Stimulated activated CD8-positive, alpha-beta memory T cell treated with anti-CD3 and anti-CD28 coated beads, Interleukin-4, amount 100 ng/mL, for 24 hours (primary cell): ENCODE results near the gene MEX3A.
"Not testable (repeated sequence)": the region's sequence is repeated elsewhere in the genome, so short reads cannot be mapped to it uniquely, and the experiment has no call there.

Experiments
- DNase-seq: peaks from one replicate; pipeline ENCODE4 v3.0.0-alpha.2; 2020; ENCODE audit warnings: low read depth

The MEX3A gene, protein sequence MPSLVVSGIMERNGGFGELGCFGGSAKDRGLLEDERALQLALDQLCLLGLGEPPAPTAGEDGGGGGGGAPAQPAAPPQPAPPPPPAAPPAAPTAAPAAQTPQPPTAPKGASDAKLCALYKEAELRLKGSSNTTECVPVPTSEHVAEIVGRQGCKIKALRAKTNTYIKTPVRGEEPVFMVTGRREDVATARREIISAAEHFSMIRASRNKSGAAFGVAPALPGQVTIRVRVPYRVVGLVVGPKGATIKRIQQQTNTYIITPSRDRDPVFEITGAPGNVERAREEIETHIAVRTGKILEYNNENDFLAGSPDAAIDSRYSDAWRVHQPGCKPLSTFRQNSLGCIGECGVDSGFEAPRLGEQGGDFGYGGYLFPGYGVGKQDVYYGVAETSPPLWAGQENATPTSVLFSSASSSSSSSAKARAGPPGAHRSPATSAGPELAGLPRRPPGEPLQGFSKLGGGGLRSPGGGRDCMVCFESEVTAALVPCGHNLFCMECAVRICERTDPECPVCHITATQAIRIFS

DNA sequence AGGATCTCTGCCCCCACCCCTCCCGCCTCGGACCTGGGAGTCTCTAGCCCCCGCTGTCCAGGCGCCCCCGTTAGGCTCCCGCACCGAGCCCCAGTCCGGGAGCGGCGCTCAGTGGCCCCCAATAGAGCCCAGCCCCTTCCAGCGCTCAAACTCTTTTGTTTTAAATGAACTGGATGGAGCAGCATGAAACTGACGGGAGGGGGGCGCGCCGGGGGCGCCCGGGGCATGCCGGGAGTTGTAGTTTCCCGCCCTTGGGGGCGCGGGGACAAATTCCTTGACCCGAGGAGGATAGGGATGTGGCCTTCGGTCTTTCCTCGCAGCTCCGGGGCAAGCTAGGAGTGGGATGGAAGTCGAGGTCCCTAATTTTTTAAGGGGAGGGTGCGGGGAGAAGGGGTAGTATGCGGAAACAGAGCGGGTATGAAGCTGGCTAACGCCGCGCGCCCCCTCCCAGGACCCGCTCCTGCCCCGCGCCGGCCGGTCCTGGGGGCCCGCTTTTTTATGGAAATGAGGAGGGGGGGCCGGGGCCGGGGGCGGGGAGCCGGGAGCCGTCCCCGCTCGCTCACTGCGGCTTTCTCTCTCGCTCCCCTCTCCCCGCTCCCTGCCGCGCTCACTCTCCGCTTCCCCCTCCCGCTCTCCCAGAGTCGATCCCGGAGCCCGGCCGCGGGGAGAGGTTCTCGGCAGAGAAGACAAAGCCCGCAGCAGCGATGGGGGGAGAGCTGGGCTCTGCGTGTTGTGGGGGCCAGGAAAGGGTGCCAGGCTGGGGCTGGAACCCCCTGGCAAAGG lies at the start of gene MEX3A:
Gene MEX3A (minus strand): TSS at position 157 of the 783 bp plus-strand sequence. CDS start 467 bp downstream, outside the sequence.
- DNase-seq, result peak; percentile 42

DNA sequence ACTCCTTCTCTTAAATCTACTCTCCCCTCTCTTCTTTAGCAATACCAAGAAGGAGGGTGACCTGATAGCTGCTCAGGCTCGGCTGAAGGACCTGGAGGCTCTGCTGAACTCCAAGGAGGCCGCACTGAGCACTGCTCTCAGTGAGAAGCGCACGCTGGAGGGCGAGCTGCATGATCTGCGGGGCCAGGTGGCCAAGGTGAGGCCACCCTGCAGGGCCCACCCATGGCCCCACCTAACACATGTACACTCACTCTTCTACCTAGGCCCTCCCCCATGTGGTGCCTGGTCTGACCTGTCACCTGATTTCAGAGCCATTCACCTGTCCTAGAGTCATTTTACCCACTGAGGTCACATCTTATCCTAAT lies 48.3 kb upstream of the MEX3A start:
- DNase-seq, result no peak

DNA sequence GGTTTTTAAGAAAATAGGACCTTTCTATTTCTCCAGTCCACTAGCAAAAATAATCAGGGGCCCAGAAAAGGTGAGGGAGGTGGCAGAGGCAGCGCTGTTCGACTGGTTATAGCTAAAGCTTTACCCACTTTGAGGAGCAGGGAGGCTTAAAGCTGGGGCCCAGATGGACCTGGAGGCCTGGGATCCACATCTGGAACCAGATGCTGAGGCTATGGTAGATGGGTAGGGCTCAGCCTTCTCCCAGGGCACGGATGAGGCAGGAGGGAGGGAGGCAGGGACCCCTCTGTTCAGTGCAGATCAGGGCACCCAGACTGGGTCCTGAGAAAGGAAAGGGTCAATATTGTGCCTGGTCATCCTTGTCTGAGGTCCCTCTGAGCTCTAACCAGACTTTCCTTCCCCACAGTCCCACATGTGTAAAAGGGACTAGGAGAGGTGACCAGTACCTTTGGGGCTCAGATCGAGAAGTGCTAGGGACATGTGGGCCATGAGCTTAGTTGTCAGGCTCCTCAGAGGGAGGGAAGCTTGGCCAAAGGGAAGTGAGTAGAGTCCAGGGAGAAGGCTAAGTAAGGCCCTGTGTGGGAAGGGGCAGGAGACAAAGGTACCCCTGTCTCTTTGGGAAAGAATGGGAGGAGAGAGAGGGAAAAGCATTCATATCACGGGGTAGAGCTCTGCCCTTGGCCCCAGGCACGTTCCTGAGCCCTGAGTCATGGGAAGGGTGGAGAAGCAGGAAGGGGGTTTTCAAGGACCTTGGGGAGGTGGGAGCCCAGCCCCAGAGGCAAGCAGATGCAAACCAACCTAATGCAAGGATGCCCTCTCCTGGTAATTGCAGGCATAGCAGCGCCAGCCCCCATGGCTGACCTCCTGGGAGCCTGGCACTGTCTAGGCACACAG lies 47.7 kb upstream of the MEX3A start:
- peak; percentile 64 for DNase-seq

DNA sequence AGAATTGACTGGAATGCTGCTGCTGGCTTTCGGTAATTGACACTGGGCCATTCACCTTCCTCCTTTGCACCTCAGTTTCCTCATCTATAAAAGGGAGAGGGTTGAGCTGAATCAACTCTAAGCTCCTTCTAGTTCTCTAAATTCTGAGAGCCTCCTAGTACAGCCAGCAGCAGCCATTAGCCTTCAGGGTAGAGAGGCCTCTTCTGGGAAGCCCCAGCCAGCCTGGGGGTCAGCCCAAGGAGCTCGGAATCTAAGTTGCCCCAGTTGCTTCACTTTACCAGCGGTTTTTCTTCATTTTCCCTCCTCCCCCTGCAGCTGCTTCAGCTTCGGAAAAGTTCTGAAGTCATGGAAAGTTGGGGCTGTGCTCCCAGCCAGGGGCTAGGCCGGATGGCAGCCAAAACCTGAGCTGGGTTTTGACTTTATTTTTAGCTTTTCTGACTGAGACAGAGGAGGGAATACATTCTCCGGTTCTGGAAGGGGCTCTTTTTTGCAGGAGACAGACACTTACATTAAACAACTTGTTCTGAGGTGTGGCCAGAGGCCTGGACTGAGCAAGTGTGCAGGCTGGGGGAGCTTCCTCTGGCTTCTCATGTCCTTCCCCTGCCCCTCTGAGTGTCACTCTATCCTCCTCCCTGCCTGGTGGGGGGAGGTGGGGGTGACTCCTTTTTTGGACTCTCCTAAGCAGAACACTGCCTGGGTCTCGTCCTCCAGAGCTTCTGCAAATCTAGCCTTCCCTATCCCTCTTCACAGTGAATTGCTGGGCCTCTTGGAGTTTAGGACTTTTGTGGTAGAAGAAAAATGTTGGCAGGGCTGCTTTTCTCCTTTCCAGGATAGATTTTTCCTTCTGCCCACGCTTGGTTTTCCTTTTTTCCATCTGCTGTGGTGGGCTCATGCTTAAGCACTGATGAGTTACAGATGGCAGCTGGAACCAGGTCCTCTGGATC lies 46.7 kb upstream of the MEX3A start:
- no peak for DNase-seq

DNA sequence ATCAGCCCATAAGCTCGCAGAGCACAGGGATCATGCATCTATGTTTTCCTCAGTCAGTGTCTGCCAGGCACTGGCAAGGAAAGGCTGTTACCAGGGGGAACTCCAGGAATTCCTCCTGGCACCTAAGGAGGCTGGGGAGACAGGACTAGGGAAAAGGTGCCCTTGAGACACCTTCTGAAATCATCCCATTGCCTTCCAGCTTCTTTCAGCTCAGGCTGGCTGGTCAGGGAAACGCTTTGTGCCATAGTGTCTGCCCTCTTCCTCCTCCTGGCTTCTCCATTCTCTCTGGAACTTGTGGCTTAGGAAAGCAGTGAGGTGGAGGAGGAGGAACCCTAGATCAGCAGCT lies 46.0 kb upstream of the MEX3A start:
- no peak for DNase-seq

DNA sequence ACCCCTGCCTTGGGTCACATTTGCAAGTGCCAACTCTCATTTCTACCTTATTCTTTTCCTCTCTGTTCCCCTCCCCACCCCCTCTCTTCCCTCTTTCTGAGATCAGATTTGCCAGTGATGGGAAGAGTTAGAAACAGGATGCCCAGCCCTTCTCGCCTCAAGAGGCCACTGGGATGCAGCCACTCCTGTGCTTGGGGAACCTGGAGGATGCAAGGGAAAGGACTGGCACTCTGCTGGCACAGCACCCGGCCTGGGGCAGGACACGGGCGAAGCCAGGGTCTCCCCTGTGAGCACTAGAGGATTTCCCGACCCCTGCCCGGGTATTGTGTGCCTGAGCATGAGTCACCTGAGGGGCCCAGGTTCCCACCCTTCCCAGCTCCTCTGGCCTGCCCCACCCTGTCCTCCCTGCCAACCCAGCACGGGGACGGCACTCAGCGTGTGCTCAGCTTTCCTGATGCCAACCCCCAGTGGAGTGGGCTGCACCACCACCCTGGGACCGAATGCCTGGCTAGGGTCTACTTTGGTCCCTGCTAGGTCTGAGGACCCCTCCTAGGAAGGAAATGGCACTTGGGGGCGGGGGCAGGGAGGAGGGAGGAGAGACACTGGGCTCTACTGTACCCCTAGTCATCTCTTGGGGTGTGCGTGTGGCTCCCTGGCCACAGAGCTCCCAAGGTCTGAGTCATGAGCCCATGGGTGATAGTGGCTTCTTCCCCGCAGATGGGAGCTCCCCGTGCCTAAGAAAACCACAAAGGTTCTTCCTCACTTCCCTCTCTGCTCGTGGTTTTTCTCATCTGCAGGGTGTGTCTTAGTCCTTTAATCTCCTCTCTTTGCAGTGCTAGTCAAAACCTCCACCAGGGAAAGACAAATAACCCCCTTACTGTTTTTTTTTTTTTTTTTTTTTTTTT lies 44.6 kb upstream of the MEX3A start:
- peak; percentile 73 for DNase-seq

DNA sequence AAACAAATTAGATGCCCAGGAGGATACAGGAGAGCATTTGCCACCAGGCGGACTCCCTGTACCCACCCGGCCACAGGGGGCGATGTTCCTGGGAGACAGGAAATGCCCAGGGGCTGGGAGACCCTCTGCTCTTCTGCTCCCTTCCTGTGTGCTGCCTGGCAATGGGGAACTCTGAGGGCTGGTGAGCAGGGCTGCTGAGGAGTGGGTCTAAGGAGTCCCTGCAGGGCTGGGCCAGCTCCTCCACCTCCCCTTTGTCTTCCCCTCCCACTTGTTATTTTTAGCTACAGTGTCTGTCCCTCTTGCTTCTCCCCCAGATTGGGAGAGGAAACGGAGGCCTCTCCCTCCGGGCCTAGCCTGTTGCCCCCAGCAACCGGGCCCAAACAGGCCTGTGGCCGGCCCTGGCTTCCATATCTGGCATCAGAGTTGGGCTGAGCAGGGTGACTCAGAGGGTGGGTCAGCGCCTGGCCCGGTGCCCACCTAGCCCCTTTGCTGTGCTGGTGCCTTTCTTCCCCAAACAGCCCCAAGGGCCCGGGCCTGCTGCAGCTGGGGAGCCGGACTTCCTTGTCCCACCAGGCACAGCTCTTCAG lies 43.9 kb upstream of the MEX3A start:
- peak; percentile 49 for DNase-seq

DNA sequence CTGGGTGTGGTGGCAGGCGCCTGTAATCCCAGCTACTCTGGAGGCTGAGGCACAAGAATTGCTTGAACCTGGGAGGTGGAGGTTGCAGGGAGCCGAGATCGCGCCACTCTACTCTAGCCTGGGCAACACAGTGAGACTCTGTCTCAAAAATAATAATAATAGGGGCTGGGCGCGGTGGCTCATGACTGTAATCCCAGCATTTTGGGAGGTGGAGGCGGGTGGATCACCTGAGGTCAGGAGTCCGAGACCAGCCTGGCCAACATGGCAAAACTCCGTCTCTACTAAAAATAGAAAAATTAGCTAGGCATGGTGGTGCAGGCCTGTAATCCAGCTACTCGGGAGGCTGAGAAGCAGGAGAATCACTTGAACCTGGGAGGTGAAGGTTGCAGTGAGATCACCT lies 43.3 kb upstream of the MEX3A start:
- DNase-seq, result not testable (repeated sequence)

DNA sequence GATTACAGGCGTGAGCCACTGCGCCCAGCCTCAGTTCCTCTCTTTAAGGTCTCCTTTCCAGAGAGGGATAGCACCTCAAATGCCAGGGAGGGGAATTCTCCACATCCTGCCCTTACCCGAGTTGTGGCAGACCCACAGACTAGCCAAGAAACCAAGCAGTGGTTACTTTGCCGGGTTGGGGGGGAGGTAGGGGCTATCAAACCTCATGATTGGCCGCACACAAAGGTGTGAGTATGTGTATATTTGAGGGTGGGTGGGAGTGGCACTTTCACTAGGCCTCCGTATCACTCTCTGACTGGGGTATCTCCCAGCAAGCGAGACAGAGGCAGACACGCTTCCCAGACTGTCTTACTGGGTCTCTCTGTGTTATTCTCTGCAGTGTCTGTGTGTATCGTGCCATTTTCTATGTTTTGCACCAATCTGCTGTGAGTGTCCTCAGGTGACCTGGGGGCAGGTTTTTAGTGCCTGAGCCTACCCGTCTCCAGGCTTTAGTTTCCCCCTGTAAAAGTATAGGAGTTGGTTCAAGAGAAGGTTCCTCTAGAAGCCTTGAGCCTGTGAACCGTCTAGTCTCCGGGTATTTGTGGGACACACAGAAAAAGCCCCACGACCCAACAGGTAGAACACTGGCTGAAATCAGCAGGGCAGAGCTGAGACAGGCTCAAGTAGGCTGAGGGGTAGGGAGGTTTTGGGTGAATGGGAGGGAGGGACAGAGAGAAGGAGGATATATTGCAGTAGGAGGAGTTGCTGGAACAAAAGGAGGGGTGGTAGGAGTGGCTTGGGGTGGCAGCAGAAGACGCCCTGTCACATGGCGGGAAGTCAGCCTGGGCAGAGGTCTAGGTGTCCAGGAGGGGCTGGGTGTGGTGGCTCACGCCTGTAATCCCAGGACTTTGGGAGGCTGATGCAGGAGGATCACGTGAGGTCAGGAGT lies 42.6 kb upstream of the MEX3A start:
- no peak for DNase-seq

DNA sequence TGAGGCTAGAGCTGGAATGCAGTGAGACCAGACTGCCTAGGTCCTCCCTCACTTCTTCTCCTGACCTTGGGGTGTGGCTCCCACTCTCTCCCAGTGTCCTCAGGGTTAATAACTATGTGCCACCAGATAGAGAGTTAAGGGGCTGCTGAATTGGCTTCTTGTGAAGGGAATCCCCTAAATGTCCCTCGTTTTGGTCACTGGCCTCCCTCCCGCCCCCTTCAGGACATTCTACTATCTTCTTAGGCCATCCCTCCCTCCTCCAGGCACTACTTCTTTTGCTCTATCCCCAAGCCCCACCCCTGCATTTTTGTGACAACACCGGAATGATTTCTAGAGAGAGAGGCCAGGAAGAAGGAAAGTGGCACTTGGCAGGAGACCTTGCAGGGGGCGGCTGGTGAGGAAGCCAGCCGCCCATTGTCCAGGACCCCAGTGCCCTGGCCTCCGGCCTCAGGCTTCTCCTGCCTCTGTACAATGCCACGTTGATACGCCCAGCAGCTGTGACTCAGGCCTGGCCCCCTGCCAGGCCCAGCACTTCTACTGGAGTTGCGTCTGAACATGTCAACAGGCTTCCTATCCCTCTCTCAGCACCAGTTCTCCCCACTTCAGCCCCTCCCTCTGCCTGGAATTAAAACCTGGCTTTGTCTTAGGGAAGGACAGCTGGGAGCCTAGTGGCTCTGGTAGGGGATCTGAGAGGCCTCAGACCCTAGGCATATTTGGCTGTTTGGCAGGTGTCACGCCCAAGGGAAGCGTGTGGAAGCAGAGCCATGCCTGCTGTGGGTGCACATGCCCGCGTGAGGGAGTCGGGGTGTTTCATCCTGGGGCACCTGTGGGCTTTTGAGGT lies 41.3 kb upstream of the MEX3A start:
- DNase-seq, result peak; percentile 47

DNA sequence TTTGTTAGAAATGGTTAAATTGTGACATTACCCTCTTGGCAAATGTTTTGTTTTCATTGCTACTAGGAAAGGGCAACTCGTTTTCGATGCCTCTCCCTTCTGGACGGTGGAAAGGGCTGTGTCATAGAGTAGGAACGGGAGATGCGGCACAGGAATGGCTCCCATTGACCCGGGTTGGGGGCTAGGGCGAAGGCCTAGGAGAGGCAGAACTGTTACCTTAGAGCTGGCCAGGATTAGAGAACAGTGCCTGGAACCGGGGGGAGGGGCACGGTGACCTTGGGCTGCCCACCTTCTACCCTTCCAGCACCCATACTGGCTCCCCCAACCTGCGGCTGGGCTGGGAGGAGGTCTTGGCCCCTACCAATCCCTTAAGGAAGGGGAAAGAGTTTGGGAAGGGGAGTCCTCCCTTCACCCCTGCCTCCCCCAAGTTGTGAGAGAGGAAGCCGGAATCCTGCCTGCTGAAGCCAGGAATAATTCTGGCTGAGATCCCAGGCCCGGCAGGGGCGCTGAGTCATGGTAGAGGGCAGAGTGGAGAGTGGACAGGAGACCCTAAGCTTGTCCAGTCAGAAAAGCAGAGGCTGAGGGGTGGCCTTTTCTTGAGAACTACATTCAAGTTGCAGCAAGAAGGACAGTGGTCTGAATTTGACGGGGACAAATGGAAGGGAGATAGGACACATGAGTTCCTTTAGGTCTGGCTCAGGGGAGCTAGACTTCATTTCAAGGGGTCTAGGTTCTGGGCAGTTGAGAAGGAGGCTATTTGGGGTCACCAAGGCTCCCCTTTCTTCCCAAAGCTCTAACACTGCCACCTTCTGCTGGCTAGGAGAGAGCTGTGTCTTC lies 40.5 kb upstream of the MEX3A start:
- DNase-seq, result no peak

DNA sequence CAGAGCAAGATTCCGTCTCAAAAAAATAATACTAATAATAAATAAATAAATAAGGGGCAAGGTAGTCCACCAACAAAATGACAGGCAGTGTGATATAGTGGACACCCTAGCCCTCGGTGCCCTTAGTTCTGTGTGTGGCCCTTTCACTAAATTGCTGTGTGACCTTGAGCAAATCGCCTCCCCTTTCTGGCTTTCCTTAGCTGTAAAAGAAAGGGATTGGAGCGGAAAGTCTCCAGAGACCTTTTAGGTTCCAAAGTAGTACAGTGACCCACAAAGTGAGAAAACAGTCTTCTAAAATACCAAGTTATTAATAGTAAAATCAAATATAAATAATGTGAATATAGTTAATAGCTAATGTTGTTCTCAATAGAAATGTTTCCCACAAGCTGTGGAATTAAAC lies 39.8 kb upstream of the MEX3A start:
- no peak for DNase-seq

DNA sequence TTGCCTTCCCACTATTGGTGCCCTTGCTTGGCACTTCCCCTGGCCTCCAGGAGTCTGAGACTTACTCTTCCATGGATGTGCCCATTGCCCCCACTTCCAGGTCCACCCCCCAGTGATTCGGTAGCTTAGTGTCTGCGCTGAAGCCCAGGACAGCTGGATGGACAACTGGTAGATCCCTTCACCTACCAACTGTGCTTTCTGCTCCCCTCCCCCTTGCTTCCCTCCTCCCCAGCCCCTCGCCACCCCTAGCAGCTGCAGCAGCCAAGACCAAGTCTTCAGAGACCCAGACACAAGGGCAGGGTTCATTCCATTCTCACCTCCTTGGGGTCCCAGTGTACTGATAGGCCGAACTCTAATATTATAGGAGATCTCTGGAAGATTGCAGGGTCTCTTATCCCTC lies 39.2 kb upstream of the MEX3A start:
- no peak for DNase-seq

DNA sequence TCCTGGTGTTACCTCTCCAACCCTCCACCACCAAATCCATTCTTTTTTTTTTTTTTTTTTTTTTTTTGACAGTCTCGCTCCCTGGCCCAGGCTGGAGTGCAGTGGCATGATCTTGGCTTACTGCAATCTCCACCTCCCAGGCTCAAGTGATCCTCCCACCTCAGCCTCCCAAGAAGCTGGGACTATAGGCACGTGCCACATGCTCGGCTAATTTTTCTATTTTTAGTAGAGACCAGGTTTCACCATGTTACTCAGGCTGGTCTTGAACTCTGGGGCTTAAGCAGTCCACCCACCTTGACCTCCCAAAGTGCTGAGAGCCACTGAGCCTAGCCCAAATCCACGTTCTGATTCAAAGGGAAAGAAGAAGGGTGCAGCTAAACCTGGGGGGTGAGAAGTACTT lies 38.7 kb upstream of the MEX3A start:
- DNase-seq, result not testable (repeated sequence)

DNA sequence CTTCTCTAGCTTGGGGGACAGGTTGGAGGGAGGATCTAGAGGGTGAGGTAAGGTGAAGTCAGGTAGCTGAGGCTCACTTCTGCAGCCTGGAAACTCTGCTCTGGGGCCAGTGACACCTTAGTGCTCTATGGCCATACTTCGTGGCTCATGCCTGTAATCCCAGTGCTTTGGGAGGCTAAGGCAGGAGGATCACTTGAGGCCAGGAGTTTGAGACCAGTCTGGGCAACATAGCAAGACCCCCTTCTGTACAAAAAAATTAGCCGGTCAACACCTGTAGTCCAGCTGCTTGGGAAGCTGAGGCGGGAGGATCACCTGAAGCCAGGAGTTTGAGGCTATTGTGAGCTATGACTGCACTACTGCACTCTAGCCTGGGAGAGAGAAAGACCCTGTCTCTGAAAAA lies 38.1 kb upstream of the MEX3A start:
- no peak for DNase-seq

DNA sequence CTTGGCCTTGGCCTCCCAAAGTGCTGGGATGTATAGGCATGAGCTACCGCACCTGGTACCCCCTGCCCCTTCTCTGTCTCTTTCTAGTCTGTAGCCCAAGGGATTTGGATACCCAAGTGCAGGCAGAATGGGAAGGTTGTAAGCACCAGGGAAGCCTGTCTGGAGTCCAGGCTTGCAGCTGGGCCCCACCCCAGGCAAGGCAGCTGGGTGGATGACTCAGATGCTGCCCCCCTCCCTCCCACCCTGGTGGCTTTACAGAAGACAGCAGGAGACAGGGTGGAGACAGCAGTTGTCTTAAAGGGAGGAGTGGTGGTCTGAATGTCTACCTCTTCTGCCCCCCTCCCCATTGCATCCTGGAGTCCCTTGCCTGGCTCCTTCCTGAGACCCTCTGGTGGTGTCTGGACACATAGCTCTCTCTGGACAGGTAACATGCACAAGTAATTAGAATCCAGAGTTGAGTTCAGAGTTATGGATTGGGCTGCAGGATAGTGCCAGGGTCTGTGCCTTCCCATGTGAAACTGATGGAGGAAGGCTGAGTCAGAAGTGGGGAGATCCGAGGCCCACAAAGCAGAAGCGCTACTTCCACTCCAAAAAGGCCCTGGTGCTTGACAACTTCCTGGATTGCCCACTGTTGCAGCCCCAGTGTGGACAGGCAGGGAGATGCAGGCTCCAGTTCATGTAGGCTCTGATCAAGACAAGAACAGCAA lies 37.4 kb upstream of the MEX3A start:
- no peak for DNase-seq
